Ovary (tissue), 3 donors: Measurements from ENCODE around the gene PRDX3.

Experiments
- POLR2A ChIP-seq: fragments of 450-650 bp; IDR thresholded peaks from one replicate; pipeline ENCODE4 v1.6.1; 2017; ENCODE audit warnings: antibody characterized with exemption, mild to moderate bottlenecking, moderate library complexity
- TF ChIP-seq, protein P1 (sequence below), 3 donors: fragments of 450-650 bp in 2 of 3; fragments of 200-600 bp in 1 of 3; IDR thresholded peaks; one replicate each; pipeline versions ENCODE4 v1.5.1 to v1.8.0; 2016 to 2022; ENCODE audit warnings: antibody characterized with exemption in 3 of 3, mild to moderate bottlenecking in 1 of 3
- donor health status: DM: no; HTN: no; CAD: no.

DNA sequence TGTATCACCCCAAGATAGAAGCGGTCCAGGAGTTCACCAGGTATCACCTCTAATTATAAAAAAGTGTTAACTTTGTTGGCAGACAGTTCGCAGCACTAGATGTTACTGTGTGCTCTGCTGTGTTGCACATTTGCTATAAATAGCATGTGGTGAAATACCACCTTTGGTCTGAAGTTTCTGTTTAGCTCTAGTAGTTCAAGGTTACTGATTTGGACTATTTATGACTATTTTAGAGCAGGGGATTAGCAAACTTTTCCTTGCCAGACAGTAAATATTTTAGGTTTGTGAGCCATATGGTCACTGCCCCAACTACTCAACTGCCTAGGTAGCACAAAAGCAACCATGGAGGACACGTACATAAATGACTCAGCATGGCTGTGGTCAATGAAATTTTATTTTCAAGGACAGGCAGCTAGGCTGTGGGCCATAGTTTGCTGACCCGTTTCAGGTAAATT lies 58.2 kb downstream of the PRDX3 start:
- no peak for TF ChIP-seq POLR2A
- TF ChIP-seq, protein P1, sequence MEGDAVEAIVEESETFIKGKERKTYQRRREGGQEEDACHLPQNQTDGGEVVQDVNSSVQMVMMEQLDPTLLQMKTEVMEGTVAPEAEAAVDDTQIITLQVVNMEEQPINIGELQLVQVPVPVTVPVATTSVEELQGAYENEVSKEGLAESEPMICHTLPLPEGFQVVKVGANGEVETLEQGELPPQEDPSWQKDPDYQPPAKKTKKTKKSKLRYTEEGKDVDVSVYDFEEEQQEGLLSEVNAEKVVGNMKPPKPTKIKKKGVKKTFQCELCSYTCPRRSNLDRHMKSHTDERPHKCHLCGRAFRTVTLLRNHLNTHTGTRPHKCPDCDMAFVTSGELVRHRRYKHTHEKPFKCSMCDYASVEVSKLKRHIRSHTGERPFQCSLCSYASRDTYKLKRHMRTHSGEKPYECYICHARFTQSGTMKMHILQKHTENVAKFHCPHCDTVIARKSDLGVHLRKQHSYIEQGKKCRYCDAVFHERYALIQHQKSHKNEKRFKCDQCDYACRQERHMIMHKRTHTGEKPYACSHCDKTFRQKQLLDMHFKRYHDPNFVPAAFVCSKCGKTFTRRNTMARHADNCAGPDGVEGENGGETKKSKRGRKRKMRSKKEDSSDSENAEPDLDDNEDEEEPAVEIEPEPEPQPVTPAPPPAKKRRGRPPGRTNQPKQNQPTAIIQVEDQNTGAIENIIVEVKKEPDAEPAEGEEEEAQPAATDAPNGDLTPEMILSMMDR (IDR thresholded peaks at IDR 0.05): no peak
